GM23338 (cell line): ENCODE data around the gene UGT1A10. TPM values are rescaled to one million over a fixed set of nuclear protein-coding genes. Genes with fewer than 3 reads are reported as not detected.

Experiments used
- ATAC-seq: fragments of 200-7000 bp; cut with Tn5 transposase; 3 replicates; pipeline ENCODE4 v1.9.1; 2020
- DNase-seq: peaks from one replicate; pipeline ENCODE4 v3.0.0-alpha.2; 2015; ENCODE audit warnings: low spot score
- H2AFZ ChIP-seq: fragments of 200-600 bp; sonication (generic); 2 replicates; pipeline ENCODE4 v1.8.0; 2016; ENCODE audit warnings: antibody characterized with exemption, mild to moderate bottlenecking, moderate library complexity
- H3F3A ChIP-seq: fragments of 200-600 bp; sonication (generic); replicated peaks from 2 replicates; pipeline ENCODE4 v1.8.0; 2017; ENCODE audit warnings: antibody characterized with exemption, mixed run types, low read depth
- H3K27ac ChIP-seq: fragments of 200-600 bp; sonication (generic); 2 replicates; pipeline ENCODE4 v1.6.1; 2016; ENCODE audit warnings: low read depth
- H3K27me3 ChIP-seq: fragments of 200-600 bp; sonication (generic); 2 replicates; pipeline ENCODE4 v1.8.0; 2016; ENCODE audit warnings: mild to moderate bottlenecking, mixed run types, moderate library complexity; ENCODE audit not compliant: insufficient read depth
- H3K36me3 ChIP-seq: fragments of 200-600 bp; sonication (generic); 2 replicates; pipeline ENCODE4 v1.8.0; 2016; ENCODE audit warnings: mild to moderate bottlenecking; ENCODE audit not compliant: insufficient read depth
- H3K4me1 ChIP-seq: fragments of 200-600 bp; sonication (generic); 2 replicates; pipeline ENCODE4 v1.8.0; 2016; ENCODE audit warnings: mild to moderate bottlenecking, moderate library complexity; ENCODE audit not compliant: insufficient read depth
- H3K4me2 ChIP-seq: fragments of 200-600 bp; sonication (generic); 2 replicates; pipeline ENCODE4 v1.7.1; 2017; ENCODE audit warnings: mixed run types
- H3K4me3 ChIP-seq: fragments of 200-600 bp; sonication (generic); 2 replicates; pipeline ENCODE4 v1.6.1; 2016; ENCODE audit warnings: mixed run types
- H3K79me2 ChIP-seq: fragments of 200-600 bp; sonication (generic); replicated peaks from 2 replicates; pipeline ENCODE4 v1.8.0; 2017; ENCODE audit warnings: mild to moderate bottlenecking; ENCODE audit not compliant: insufficient read depth
- H3K9me2 ChIP-seq: fragments of 200-600 bp; sonication (generic); 2 replicates; pipeline ENCODE4 v1.8.0; 2017; ENCODE audit not compliant: insufficient read depth
- H4K20me1 ChIP-seq: fragments of 200-600 bp; sonication (generic); replicated peaks from 2 replicates; pipeline ENCODE4 v1.8.0; 2017; ENCODE audit warnings: mild to moderate bottlenecking; ENCODE audit not compliant: insufficient read depth
- H3K27ac Mint-ChIP-seq: 2 replicates; pipeline ENCODE4 v1.8.0; 2020; ENCODE audit warnings: inconsistent platforms, mild to moderate bottlenecking, moderate library complexity, mixed read lengths
- H3K27me3 Mint-ChIP-seq: 3 replicates; pipeline ENCODE4 v1.8.0; 2022; ENCODE audit warnings: low read depth, mild to moderate bottlenecking, moderate library complexity, mixed read lengths, inconsistent platforms; ENCODE audit not compliant: insufficient read depth, poor library complexity
- H3K36me3 Mint-ChIP-seq: 3 replicates; pipeline ENCODE4 v1.8.0; 2021; ENCODE audit warnings: low read depth, mild to moderate bottlenecking, inconsistent platforms, moderate library complexity, mixed read lengths
- H3K4me1 Mint-ChIP-seq: 3 replicates; pipeline ENCODE4 v1.8.0; 2020; ENCODE audit warnings: mild to moderate bottlenecking, inconsistent platforms, mixed read lengths
- H3K4me3 Mint-ChIP-seq: 3 replicates; pipeline ENCODE4 v1.8.0; 2021; ENCODE audit warnings: moderate library complexity, mild to moderate bottlenecking, inconsistent platforms, mixed read lengths
- H3K9me3 Mint-ChIP-seq: 3 replicates; pipeline ENCODE4 v1.8.0; 2020; ENCODE audit warnings: moderate library complexity, mild to moderate bottlenecking, inconsistent platforms, mixed read lengths
- CREB1 ChIP-seq: fragments of 250-450 bp; sonication (Bioruptor Pico); IDR thresholded peaks from 2 replicates; pipeline ENCODE4 v1.5.0; 2020; ENCODE audit warnings: low read depth, mild to moderate bottlenecking, moderate library complexity
- CTCF ChIP-seq, 2 experiments: fragments of 200-600 bp in 1 of 2; sonication (generic) in 1 of 2; conservative IDR thresholded peaks; 2 replicates each; pipeline versions ENCODE4 v1.5.1 to v1.6.1; 2016 to 2017; ENCODE audit warnings: antibody characterized with exemption in 2 of 2, low read depth in 2 of 2, mild to moderate bottlenecking in 2 of 2, moderate library complexity in 1 of 2
- EZH2 ChIP-seq: fragments of 200-600 bp; sonication (generic); IDR thresholded peaks from one replicate; pipeline ENCODE4 v1.8.0; 2017; ENCODE audit warnings: antibody characterized with exemption, mild to moderate bottlenecking, low read depth; ENCODE audit not compliant: unreplicated experiment
- EZH2phosphoT487 ChIP-seq: fragments of 200-600 bp; sonication (generic); IDR thresholded peaks from one replicate; pipeline ENCODE4 v1.8.1; 2018; ENCODE audit warnings: antibody characterized with exemption; ENCODE audit not compliant: unreplicated experiment
- NANOG ChIP-seq: IDR thresholded peaks from 2 replicates; pipeline ENCODE4 v1.6.1; 2016; ENCODE audit warnings: antibody characterized with exemption, borderline replicate concordance
- POLR2AphosphoS5 ChIP-seq: IDR thresholded peaks from 2 replicates; pipeline ENCODE4 v1.6.1; 2016; ENCODE audit warnings: antibody characterized with exemption, low read depth
- STAT1 ChIP-seq: IDR thresholded peaks from one replicate; pipeline ENCODE4 v1.6.1; 2016; ENCODE audit warnings: antibody characterized with exemption; ENCODE audit not compliant: unreplicated experiment
- polyA plus RNA-seq: library from polyadenylated mRNA; unstranded; fragments of >200 nt; fragmentation: Nextera tagmentation; extraction: Ambion mirVana; gene quantifications from 2 replicates; pipeline ENCODE4 v1.2.1, GENCODE V29; 2016
- total RNA-seq: library from RNA; depleted of rRNA; stranded (reverse); fragments of >200 nt; shearing (Covaris generic); gene quantifications from 2 replicates; pipeline ENCODE4 v1.2.3, GENCODE V29; 2014
- TF ChIP-seq, protein P1 (sequence below): IDR thresholded peaks from one replicate; pipeline ENCODE4 v1.6.1; 2018; ENCODE audit warnings: antibody characterized with exemption; ENCODE audit not compliant: unreplicated experiment
- TF ChIP-seq, protein P2 (sequence below): IDR thresholded peaks from 2 replicates; pipeline ENCODE4 v1.6.1; 2016; ENCODE audit warnings: antibody characterized with exemption

Gene UGT1A10
- total and polyA plus RNA-seq, 2 experiments from 2014 or later: not detected

DNA sequence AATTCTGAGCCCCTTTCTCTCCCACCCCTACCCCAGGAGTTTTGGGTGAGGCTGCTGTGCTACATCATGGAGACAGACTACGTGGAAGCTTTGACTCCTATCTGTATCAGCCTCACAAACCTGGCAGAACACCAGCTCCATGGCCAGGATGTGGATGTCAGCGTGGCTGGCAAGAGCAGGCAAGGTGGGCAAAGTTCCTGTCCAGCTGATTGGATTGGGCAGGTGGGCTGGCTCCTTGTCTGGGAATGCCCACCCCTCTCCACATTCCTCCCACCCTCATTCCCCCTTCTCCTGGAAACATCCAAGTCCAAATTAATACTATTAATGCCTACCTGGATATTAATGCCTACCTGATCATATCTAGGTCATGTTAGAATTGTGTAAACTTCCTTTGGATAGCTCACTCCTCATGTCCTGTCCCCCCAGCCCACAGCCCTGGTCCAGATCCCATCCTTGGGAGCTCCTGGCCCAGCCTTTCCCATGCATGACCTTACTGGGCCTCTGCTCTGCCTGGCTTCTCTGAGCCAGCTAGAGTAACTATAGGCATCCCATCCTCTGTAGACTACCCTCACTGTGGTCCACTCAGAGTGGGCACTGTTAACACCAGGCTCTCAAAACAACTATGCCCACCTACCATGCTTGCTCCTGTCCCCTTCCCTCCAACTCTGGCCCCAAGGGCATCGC lies 166.0 kb downstream of the UGT1A10 start (continued):
- TF ChIP-seq, protein P1, sequence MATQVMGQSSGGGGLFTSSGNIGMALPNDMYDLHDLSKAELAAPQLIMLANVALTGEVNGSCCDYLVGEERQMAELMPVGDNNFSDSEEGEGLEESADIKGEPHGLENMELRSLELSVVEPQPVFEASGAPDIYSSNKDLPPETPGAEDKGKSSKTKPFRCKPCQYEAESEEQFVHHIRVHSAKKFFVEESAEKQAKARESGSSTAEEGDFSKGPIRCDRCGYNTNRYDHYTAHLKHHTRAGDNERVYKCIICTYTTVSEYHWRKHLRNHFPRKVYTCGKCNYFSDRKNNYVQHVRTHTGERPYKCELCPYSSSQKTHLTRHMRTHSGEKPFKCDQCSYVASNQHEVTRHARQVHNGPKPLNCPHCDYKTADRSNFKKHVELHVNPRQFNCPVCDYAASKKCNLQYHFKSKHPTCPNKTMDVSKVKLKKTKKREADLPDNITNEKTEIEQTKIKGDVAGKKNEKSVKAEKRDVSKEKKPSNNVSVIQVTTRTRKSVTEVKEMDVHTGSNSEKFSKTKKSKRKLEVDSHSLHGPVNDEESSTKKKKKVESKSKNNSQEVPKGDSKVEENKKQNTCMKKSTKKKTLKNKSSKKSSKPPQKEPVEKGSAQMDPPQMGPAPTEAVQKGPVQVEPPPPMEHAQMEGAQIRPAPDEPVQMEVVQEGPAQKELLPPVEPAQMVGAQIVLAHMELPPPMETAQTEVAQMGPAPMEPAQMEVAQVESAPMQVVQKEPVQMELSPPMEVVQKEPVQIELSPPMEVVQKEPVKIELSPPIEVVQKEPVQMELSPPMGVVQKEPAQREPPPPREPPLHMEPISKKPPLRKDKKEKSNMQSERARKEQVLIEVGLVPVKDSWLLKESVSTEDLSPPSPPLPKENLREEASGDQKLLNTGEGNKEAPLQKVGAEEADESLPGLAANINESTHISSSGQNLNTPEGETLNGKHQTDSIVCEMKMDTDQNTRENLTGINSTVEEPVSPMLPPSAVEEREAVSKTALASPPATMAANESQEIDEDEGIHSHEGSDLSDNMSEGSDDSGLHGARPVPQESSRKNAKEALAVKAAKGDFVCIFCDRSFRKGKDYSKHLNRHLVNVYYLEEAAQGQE: no peak
- TF ChIP-seq CTCF (conservative IDR thresholded peaks at IDR 0.05; ENCODE audit: low read depth in 2 of 2) (no peak), EZH2phosphoT487 (no peak), POLR2AphosphoS5 (no peak), EZH2 (no peak)

DNA sequence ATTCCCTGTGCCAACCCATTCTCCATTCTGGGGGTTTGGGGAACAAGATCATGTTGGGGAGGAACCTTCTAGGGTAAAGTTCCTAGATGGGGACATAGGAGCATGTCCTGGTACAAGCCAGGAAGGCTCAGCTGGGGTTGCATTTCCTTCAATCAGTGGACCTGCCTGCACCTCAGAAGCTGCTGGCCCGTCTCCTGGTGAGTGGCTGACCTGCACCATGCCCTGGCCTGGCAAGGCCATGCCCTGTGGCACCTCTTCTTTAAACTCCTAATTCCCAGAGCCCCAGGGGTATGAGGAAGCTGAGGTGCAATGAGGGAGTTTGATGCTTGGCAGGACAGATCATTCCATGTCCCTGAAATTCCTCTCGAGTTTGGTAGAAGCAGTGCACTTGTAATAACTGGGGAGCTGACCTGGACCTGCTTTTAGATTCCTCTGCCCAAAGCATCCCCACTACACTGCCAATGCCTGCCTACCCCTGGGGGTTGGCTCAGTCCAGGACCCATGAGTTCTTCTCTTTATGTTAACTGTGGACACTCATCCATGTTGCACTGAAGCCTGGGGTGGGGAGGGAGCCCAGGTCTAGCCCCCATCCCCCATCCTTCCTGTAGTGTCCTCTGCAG lies 167.2 kb downstream of the UGT1A10 start:
- peaks cover 3% of the 10 kb centered on the region for H3K27me3 Mint-ChIP-seq
- no peaks in the 10 kb centered on the region for H3K4me1 Mint-ChIP-seq
- TF ChIP-seq CREB1 (CRISPR knock-in tag) (no peak), NANOG (no peak), EZH2 (no peak), STAT1 (no peak)
- TF ChIP-seq, protein P2, sequence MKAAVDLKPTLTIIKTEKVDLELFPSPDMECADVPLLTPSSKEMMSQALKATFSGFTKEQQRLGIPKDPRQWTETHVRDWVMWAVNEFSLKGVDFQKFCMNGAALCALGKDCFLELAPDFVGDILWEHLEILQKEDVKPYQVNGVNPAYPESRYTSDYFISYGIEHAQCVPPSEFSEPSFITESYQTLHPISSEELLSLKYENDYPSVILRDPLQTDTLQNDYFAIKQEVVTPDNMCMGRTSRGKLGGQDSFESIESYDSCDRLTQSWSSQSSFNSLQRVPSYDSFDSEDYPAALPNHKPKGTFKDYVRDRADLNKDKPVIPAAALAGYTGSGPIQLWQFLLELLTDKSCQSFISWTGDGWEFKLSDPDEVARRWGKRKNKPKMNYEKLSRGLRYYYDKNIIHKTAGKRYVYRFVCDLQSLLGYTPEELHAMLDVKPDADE: no peak
- TF ChIP-seq, protein P1: no peak
- Histone ChIP-seq H3F3A (no peaks in the 10 kb centered on the region), H3K27me3 (no peaks in the 10 kb centered on the region), H3K4me1 (no peaks in the 10 kb centered on the region), H2AFZ (no peak overlapping the region), H4K20me1 (no peaks in the 10 kb centered on the region), H3K27ac (no peak overlapping the region), H3K36me3 (no peaks in the 10 kb centered on the region), H3K9me2 (no peaks in the 10 kb centered on the region), H3K4me3 (no peak overlapping the region), H3K79me2 (no peaks in the 10 kb centered on the region), H3K4me2 (no peak overlapping the region)
- no peak overlapping the region for H3K4me3 Mint-ChIP-seq
- H3K36me3 Mint-ChIP-seq: no peaks in the 10 kb centered on the region; the same call in 2 of the 3 replicates
- peaks cover 15% of the 10 kb centered on the region for H3K9me3 Mint-ChIP-seq
- H3K27ac Mint-ChIP-seq: no peak overlapping the region
- ATAC-seq (no peak), DNase-seq (no peak)
